Stimulated activated CD4-positive, alpha-beta T cell treated with anti-CD3 and anti-CD28 coated beads, Interleukin-1b, Interleukin-23, amount 100 ng/mL, for 4 hours (primary cell): ENCODE results near the gene ZRANB1.

ENCODE experiments used
- DNase-seq, 2 donors: peaks; one replicate each; pipeline ENCODE4 v3.0.0-alpha.2; 2020; ENCODE audit warnings: low read depth in 2 of 2

Gene ZRANB1

GRCh38 chr10:125034675-125035074 is 92.8 kb downstream of the ZRANB1 start:
- no peak for DNase-seq

DNA sequence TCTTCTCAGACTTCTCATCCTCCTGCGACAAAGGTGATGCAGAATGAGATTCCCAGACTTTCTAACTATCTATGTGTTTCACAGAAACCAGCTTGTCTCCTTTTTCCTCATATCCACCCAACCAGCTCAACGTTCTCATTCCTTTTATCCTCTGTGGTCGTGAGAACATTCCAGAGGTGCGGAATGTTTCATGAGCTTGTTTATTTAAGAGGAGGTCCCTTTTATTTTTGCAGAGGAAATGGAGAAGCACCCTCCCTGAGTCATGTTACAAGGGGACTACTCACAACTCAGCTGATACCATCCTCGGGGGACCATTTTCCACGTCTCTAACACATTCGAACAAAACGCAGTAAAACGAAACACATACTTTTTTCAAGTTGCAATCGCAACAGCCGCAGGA is 93.2 kb downstream of the ZRANB1 start:
- no peak for DNase-seq

DNA sequence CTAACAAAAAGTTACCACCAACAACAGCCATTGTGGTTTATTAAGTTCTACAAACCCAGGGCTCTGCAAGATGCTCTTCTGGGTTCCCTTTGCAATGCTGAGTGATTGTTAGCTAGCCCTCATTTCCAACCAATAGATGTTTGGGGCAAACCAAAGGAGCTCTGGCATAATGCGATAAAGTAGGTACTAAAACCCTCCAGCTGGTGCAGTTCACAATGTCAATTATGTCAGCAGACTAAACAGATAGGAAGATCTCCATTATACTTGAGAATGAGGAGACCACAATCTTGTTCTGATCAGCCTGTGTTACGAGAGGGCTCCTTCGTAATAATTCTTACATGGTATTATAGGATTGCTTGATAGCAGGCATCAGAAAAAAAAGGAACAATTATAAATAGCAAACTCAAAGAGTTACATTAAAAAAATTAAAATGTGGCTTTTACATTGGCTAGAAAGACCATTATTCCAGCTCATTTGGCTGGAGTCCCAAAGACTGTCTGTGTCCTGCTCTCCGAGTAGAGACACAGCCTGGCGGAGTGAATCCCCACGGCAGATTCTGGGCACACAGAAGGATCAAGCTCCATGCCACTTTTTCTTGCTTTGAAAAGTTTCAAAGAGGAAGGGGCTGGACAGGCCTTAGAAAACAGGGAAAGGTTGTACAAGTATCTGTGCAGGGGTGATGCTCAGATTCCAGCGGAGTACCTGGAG is 93.8 kb downstream of the ZRANB1 start:
- DNase-seq = no peak

DNA sequence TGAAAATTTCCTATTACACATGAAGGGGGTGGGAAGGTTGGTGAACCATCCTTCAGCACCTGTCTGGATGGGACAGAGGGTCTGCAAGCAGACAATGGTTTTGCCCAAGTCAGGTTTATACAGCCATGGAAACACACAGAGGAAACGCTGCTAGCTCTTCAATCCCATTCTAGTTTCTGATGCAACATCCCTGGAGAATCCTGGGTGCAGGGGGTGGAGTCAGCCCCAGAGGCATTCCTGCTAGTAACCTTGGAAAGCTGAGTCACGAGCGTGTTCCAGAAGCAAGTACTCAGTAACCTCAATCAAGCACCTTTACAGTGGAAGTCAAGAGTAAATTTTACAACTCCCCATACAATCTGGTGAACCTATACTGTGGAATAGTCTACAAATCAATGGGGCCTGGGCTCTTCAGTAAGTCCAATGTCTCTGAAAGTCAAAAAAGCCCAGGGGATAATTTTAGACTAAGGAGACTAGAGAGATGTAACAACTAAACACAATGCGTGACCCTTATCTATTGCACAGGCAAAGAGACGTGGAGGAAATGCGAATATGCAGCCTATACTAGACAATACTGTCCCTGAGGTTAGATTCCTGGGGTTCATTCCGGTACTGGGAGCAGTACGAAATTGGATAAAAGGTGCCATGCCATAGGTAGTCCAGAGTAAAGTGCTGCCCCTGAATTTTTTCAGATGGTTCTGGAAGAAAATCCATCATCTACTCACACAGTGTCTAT is 95.4 kb downstream of the ZRANB1 start:
- DNase-seq = no peak
